MCF 10A (cell line): ENCODE results near the gene TAF3. TPM values are rescaled to one million over a fixed set of nuclear protein-coding genes. Genes with fewer than 3 reads are reported as not detected.

Experiments
- BruUV-seq: library from RNA; stranded (reverse); fragments of 400-500 nt; replicated peaks from 2 replicates; lab custom pipeline; 2021; lab: Mats Ljungman, UMichigan
- CTCF ChIA-PET: fragments of 300-600 bp; sonication (Branson Sonifier 250); formaldehyde crosslinking; extraction: SDS; loops from one replicate; lab custom pipeline; 2021; ENCODE audit warnings: antibody characterized with exemption, inconsistent platforms; lab: Yijun Ruan, JAX
- POLR2A ChIA-PET: fragments of 300-600, 350-650 bp; sonication (Branson Sonifier 250); formaldehyde crosslinking; extraction: SDS; loops from one replicate; lab custom pipeline; 2020; ENCODE audit warnings: antibody characterized with exemption, inconsistent platforms; lab: Yijun Ruan, JAX
- DNase-seq: peaks from one replicate; pipeline ENCODE4 v3.0.0-alpha.2; 2018; ENCODE audit not compliant: unreplicated experiment
- H3K27ac Mint-ChIP-seq: one replicate; pipeline ENCODE4 v1.8.0; 2022; ENCODE audit warnings: mild to moderate bottlenecking, low read depth, mixed read lengths; ENCODE audit not compliant: unreplicated experiment
- H3K27me3 Mint-ChIP-seq: one replicate; pipeline ENCODE4 v1.8.0; 2022; ENCODE audit warnings: mixed read lengths; ENCODE audit not compliant: insufficient read depth, unreplicated experiment
- H3K36me3 Mint-ChIP-seq: one replicate; pipeline ENCODE4 v1.8.0; 2022; ENCODE audit warnings: mild to moderate bottlenecking, moderate library complexity, mixed read lengths; ENCODE audit not compliant: insufficient read depth, unreplicated experiment
- H3K4me1 Mint-ChIP-seq: one replicate; pipeline ENCODE4 v1.8.0; 2022; ENCODE audit warnings: mixed read lengths; ENCODE audit not compliant: insufficient read depth, unreplicated experiment
- H3K4me3 Mint-ChIP-seq: one replicate; pipeline ENCODE4 v1.8.0; 2022; ENCODE audit warnings: mild to moderate bottlenecking, moderate library complexity, mixed read lengths; ENCODE audit not compliant: unreplicated experiment
- H3K9me3 Mint-ChIP-seq: one replicate; pipeline ENCODE4 v1.8.0; 2022; ENCODE audit warnings: mixed read lengths; ENCODE audit not compliant: unreplicated experiment
- intact Hi-C: fragments of 100-400 bp; cut with micrococcal nuclease; formaldehyde crosslinking; loops from 2 replicates; pipeline ENCODE4 v1.14.1; 2022
- total RNA-seq: library from RNA; stranded (reverse); gene quantifications from 2 replicates; pipeline ENCODE4 v1.2.3, GENCODE V29; 2022
- TF ChIP-seq, protein P1 (sequence below): fragments of 200-600 bp; IDR thresholded peaks from one replicate; pipeline ENCODE4 v1.8.0; 2022; ENCODE audit warnings: antibody characterized with exemption, mild to moderate bottlenecking; ENCODE audit not compliant: unreplicated experiment

The TAF3 gene
- total RNA-seq, 1 experiment from 2014 or later, result 9.9 TPM

GRCh38 chr10:8043569-8044306, 225.4 kb downstream of the TAF3 start:
- intact Hi-C loops, result no loop called here
- CTCF ChIA-PET, result no interaction called here
- Mint-ChIP-seq H3K36me3 (no peaks in the 10 kb centered on the region), H3K4me1 (peaks cover 5% of the 10 kb centered on the region), H3K9me3 (no peaks in the 10 kb centered on the region), H3K4me3 (no peak overlapping the region), H3K27ac (no peak overlapping the region), H3K27me3 (peaks cover 39% of the 10 kb centered on the region)
- TF ChIP-seq, protein P1, sequence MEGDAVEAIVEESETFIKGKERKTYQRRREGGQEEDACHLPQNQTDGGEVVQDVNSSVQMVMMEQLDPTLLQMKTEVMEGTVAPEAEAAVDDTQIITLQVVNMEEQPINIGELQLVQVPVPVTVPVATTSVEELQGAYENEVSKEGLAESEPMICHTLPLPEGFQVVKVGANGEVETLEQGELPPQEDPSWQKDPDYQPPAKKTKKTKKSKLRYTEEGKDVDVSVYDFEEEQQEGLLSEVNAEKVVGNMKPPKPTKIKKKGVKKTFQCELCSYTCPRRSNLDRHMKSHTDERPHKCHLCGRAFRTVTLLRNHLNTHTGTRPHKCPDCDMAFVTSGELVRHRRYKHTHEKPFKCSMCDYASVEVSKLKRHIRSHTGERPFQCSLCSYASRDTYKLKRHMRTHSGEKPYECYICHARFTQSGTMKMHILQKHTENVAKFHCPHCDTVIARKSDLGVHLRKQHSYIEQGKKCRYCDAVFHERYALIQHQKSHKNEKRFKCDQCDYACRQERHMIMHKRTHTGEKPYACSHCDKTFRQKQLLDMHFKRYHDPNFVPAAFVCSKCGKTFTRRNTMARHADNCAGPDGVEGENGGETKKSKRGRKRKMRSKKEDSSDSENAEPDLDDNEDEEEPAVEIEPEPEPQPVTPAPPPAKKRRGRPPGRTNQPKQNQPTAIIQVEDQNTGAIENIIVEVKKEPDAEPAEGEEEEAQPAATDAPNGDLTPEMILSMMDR, result no peak
- BruUV-seq, result no TSS peak
- DNase-seq, result no peak
- POLR2A ChIA-PET, result no interaction called here

GRCh38 chr10:8044331-8044907, 226.1 kb downstream of the TAF3 start:
- H3K4me1 Mint-ChIP-seq, result peaks cover 5% of the 10 kb centered on the region
- peaks cover 39% of the 10 kb centered on the region for H3K27me3 Mint-ChIP-seq
- H3K27ac Mint-ChIP-seq, result no peak overlapping the region
- H3K36me3 Mint-ChIP-seq, result no peaks in the 10 kb centered on the region
- TF ChIP-seq, protein P1, result no peak
- POLR2A ChIA-PET, result no interaction called here
- no peaks in the 10 kb centered on the region for H3K9me3 Mint-ChIP-seq
- intact Hi-C loops, result no loop called here
- no peak for DNase-seq
- H3K4me3 Mint-ChIP-seq, result no peak overlapping the region
- no TSS peak for BruUV-seq
- CTCF ChIA-PET, result no interaction called here

GRCh38 chr10:8044908-8045725, 226.8 kb downstream of the TAF3 start:
- intact Hi-C loops, result no loop called here
- TF ChIP-seq, protein P1, result no peak
- Mint-ChIP-seq H3K9me3 (no peaks in the 10 kb centered on the region), H3K27me3 (peaks cover 34% of the 10 kb centered on the region), H3K4me3 (peak overlapping the region; percentile 28), H3K4me1 (peaks cover 5% of the 10 kb centered on the region), H3K27ac (no peak overlapping the region), H3K36me3 (no peaks in the 10 kb centered on the region)
- no peak for DNase-seq
- no TSS peak for BruUV-seq
- ChIA-PET POLR2A (no interaction called here), CTCF (no interaction called here)
